ENCODE measurements around the gene PRSS53.
"Not testable (repeated sequence)": the region's sequence is repeated elsewhere in the genome, so short reads cannot be mapped to it uniquely, and the experiment has no call there.

PRSS53 gene

GRCh38 chr16:31088459-31089183, at the start of gene PRSS53:
PRSS53 (minus strand) TSS chr16:31088943; CDS start chr16:31088809, 134 bp downstream.
- peak in 1 of 2 experiments; percentile 63 for DNase-seq

GRCh38 chr16:31136822-31137499, 48.2 kb upstream of the PRSS53 start:
- not testable (repeated sequence) for DNase-seq

- DNase-seq, result no peak
These were observed 47.5 kb upstream of the PRSS53 start for GRCh38 chr16:31136287-31136662.

- no peak for DNase-seq
These were observed 47.0 kb upstream of the PRSS53 start, which contains the start of gene PRSS8 for GRCh38 chr16:31135535-31136286. PRSS8 (minus strand) TSS chr16:31135727; CDS start chr16:31135498, 229 bp downstream.

- no peak for DNase-seq
These were observed 46.1 kb upstream of the PRSS53 start for GRCh38 chr16:31134625-31135534.

GRCh38 chr16:31134091-31134571, 45.4 kb upstream of the PRSS53 start:
- no peak for DNase-seq

- DNase-seq, result no peak
These were observed 44.3 kb upstream of the PRSS53 start for GRCh38 chr16:31133046-31133501.

GRCh38 chr16:31132303-31132979, 43.7 kb upstream of the PRSS53 start:
- no peak for DNase-seq

GRCh38 chr16:31131841-31132271, 43.1 kb upstream of the PRSS53 start:
- DNase-seq, result no peak

- no peak for DNase-seq
These were observed 42.7 kb upstream of the PRSS53 start for GRCh38 chr16:31131416-31131815.

GRCh38 chr16:31130899-31131298, 42.2 kb upstream of the PRSS53 start:
- no peak for DNase-seq

GRCh38 chr16:31130336-31130891, 41.7 kb upstream of the PRSS53 start:
- no peak for DNase-seq

GRCh38 chr16:31129568-31130335, 41.0 kb upstream of the PRSS53 start:
- DNase-seq, result no peak

GRCh38 chr16:31128711-31129567, 40.2 kb upstream of the PRSS53 start:
- DNase-seq, result no peak

GRCh38 chr16:31127182-31127581, 38.4 kb upstream of the PRSS53 start:
- DNase-seq, result no peak

- no peak for DNase-seq
These were observed 37.1 kb upstream of the PRSS53 start for GRCh38 chr16:31125844-31126243.

- DNase-seq, result no peak
These were observed 31.4 kb upstream of the PRSS53 start for GRCh38 chr16:31120129-31120528.

GRCh38 chr16:31118223-31119155, 29.7 kb upstream of the PRSS53 start:
- no peak for DNase-seq
